ENCODE data around the gene OCA2. TPM values are rescaled to one million over a fixed set of nuclear protein-coding genes. Genes with fewer than 3 reads are reported as not detected.
"Not testable (repeated sequence)": the region's sequence is repeated elsewhere in the genome, so short reads cannot be mapped to it uniquely, and the experiment has no call there.

Gene OCA2
- total RNA-seq, 2 donors from 2014 or later: 0.14 TPM; not detected in 1

GRCh38 chr15:27865926-27866325, 233.2 kb downstream of the OCA2 start:
- H3K27me3 Mint-ChIP-seq (ENCODE audit: low read depth): no peaks in the 10 kb centered on the region
- no peak overlapping the region for H3K27ac Mint-ChIP-seq
- no peak overlapping the region for H3K4me3 Mint-ChIP-seq
- H3K4me1 Mint-ChIP-seq (ENCODE audit: low read depth): no peaks in the 10 kb centered on the region
- DNase-seq (no peak), ATAC-seq (replicated peaks in 1 of 2) (no peak)
- H3K36me3 Mint-ChIP-seq (ENCODE audit: insufficient read depth in 2 of 2): peaks cover 0 to 2% of the 10 kb centered on the region in 2 donors
- H3K9me3 Mint-ChIP-seq: peaks cover 0 to 4% of the 10 kb centered on the region in 2 donors

- Mint-ChIP-seq H3K4me3 (no peak overlapping the region), H3K4me1 (ENCODE audit: low read depth) (no peaks in the 10 kb centered on the region), H3K9me3 (peaks cover 0 to 8% of the 10 kb centered on the region in 2 donors), H3K36me3 (ENCODE audit: insufficient read depth in 2 of 2) (peaks cover 0 to 4% of the 10 kb centered on the region in 2 donors), H3K27ac (no peak overlapping the region), H3K27me3 (ENCODE audit: low read depth) (no peaks in the 10 kb centered on the region)
- DNase-seq (no peak), ATAC-seq (replicated peaks in 1 of 2) (no peak)
Observed at GRCh38 chr15:27865323-27865922, 233.7 kb downstream of the OCA2 start.

GRCh38 chr15:27864719-27865118, 234.4 kb downstream of the OCA2 start:
- H3K4me1 Mint-ChIP-seq (ENCODE audit: low read depth): no peaks in the 10 kb centered on the region
- DNase-seq (no peak), ATAC-seq (replicated peaks in 1 of 2) (no peak)
- no peak overlapping the region for H3K27ac Mint-ChIP-seq
- peaks cover 0 to 4% of the 10 kb centered on the region in 2 donors for H3K36me3 Mint-ChIP-seq (ENCODE audit: insufficient read depth in 2 of 2)
- no peaks in the 10 kb centered on the region for H3K27me3 Mint-ChIP-seq (ENCODE audit: low read depth)
- H3K4me3 Mint-ChIP-seq: no peak overlapping the region
- H3K9me3 Mint-ChIP-seq: peaks cover 0 to 8% of the 10 kb centered on the region in 2 donors

GRCh38 chr15:27864086-27864485, 235.0 kb downstream of the OCA2 start:
- peaks cover 0 to 4% of the 10 kb centered on the region in 2 donors for H3K36me3 Mint-ChIP-seq (ENCODE audit: insufficient read depth in 2 of 2)
- H3K4me1 Mint-ChIP-seq (ENCODE audit: low read depth): no peaks in the 10 kb centered on the region
- H3K27ac Mint-ChIP-seq: no peak overlapping the region
- H3K4me3 Mint-ChIP-seq: no peak overlapping the region
- DNase-seq: no peak
- H3K9me3 Mint-ChIP-seq: peaks cover 0 to 8% of the 10 kb centered on the region in 2 donors
- no peak for ATAC-seq (replicated peaks in 1 of 2)
- H3K27me3 Mint-ChIP-seq (ENCODE audit: low read depth): no peaks in the 10 kb centered on the region

- no peaks in the 10 kb centered on the region for H3K27me3 Mint-ChIP-seq (ENCODE audit: low read depth)
- no peak for DNase-seq
- H3K4me1 Mint-ChIP-seq (ENCODE audit: low read depth): no peaks in the 10 kb centered on the region
- no peak overlapping the region for H3K4me3 Mint-ChIP-seq
- H3K27ac Mint-ChIP-seq: no peak overlapping the region
- ATAC-seq (replicated peaks in 1 of 2): no peak
- peaks cover 0 to 8% of the 10 kb centered on the region in 2 donors for H3K9me3 Mint-ChIP-seq
- H3K36me3 Mint-ChIP-seq (ENCODE audit: insufficient read depth in 2 of 2): peaks cover 0 to 4% of the 10 kb centered on the region in 2 donors
Observed at GRCh38 chr15:27863000-27863399, 236.1 kb downstream of the OCA2 start.

GRCh38 chr15:27861171-27861570, 237.9 kb downstream of the OCA2 start:
- DNase-seq (no peak), ATAC-seq (replicated peaks in 1 of 2) (no peak)
- no peaks in the 10 kb centered on the region for H3K4me1 Mint-ChIP-seq (ENCODE audit: low read depth)
- no peak overlapping the region for H3K4me3 Mint-ChIP-seq
- no peaks in the 10 kb centered on the region for H3K27me3 Mint-ChIP-seq (ENCODE audit: low read depth)
- peaks cover 3 to 10% of the 10 kb centered on the region in 2 donors for H3K9me3 Mint-ChIP-seq
- no peak overlapping the region for H3K27ac Mint-ChIP-seq
- peaks cover 0 to 10% of the 10 kb centered on the region in 2 donors for H3K36me3 Mint-ChIP-seq (ENCODE audit: insufficient read depth in 2 of 2)

- ATAC-seq (replicated peaks in 1 of 2): no peak
- DNase-seq: no peak
- H3K4me3 Mint-ChIP-seq: no peak overlapping the region
- H3K9me3 Mint-ChIP-seq: peaks cover 7 to 8% of the 10 kb centered on the region in 2 donors
- no peaks in the 10 kb centered on the region for H3K27me3 Mint-ChIP-seq (ENCODE audit: low read depth)
- H3K36me3 Mint-ChIP-seq (ENCODE audit: insufficient read depth in 2 of 2): peaks cover 0 to 11% of the 10 kb centered on the region in 2 donors
- H3K27ac Mint-ChIP-seq: no peak overlapping the region
- no peaks in the 10 kb centered on the region for H3K4me1 Mint-ChIP-seq (ENCODE audit: low read depth)
Observed at GRCh38 chr15:27855137-27855536, 244.0 kb downstream of the OCA2 start.

- H3K9me3 Mint-ChIP-seq: peaks cover 7 to 10% of the 10 kb centered on the region in 2 donors
- ATAC-seq (replicated peaks in 1 of 2): no peak
- H3K27me3 Mint-ChIP-seq (ENCODE audit: low read depth): no peaks in the 10 kb centered on the region
- peaks cover 0 to 13% of the 10 kb centered on the region in 2 donors for H3K36me3 Mint-ChIP-seq (ENCODE audit: insufficient read depth in 2 of 2)
- H3K27ac Mint-ChIP-seq: no peak overlapping the region
- H3K4me1 Mint-ChIP-seq (ENCODE audit: low read depth): no peaks in the 10 kb centered on the region
- DNase-seq: no peak
- no peak overlapping the region for H3K4me3 Mint-ChIP-seq
Observed at GRCh38 chr15:27854601-27855000, 244.5 kb downstream of the OCA2 start.

GRCh38 chr15:27853624-27854455, 245.3 kb downstream of the OCA2 start:
- H3K4me1 Mint-ChIP-seq (ENCODE audit: low read depth): no peaks in the 10 kb centered on the region
- DNase-seq: no peak

GRCh38 chr15:27851858-27852210, 247.3 kb downstream of the OCA2 start:
- no peaks in the 10 kb centered on the region for H3K27me3 Mint-ChIP-seq (ENCODE audit: low read depth)
- H3K36me3 Mint-ChIP-seq (ENCODE audit: insufficient read depth in 2 of 2): peaks cover 3 to 9% of the 10 kb centered on the region in 2 donors
- H3K4me3 Mint-ChIP-seq: no peak overlapping the region
- no peak for ATAC-seq (replicated peaks in 1 of 2)
- DNase-seq: no peak
- no peaks in the 10 kb centered on the region for H3K4me1 Mint-ChIP-seq (ENCODE audit: low read depth)
- H3K27ac Mint-ChIP-seq: no peak overlapping the region
- H3K9me3 Mint-ChIP-seq: peaks cover 7 to 8% of the 10 kb centered on the region in 2 donors

More at GRCh38 chr15:27853624-27854455, 245.3 kb downstream of the OCA2 start:
- Mint-ChIP-seq H3K27me3 (ENCODE audit: low read depth) (no peaks in the 10 kb centered on the region), H3K36me3 (ENCODE audit: insufficient read depth in 2 of 2) (peaks cover 3 to 13% of the 10 kb centered on the region in 2 donors), H3K4me3 (no peak overlapping the region), H3K27ac (no peak overlapping the region), H3K9me3 (peaks cover 10 to 11% of the 10 kb centered on the region in 2 donors)
- ATAC-seq (replicated peaks in 1 of 2): no peak

- H3K27me3 Mint-ChIP-seq (ENCODE audit: low read depth): no peaks in the 10 kb centered on the region
- H3K4me1 Mint-ChIP-seq (ENCODE audit: low read depth): no peaks in the 10 kb centered on the region
- H3K36me3 Mint-ChIP-seq (ENCODE audit: insufficient read depth in 2 of 2): peaks cover 3 to 7% of the 10 kb centered on the region in 2 donors
- no peak overlapping the region for H3K27ac Mint-ChIP-seq
- DNase-seq: no peak
- no peak overlapping the region for H3K4me3 Mint-ChIP-seq
- no peak for ATAC-seq (replicated peaks in 1 of 2)
- peaks cover 7 to 8% of the 10 kb centered on the region in 2 donors for H3K9me3 Mint-ChIP-seq
Observed at GRCh38 chr15:27850981-27851857, 247.9 kb downstream of the OCA2 start.

GRCh38 chr15:27850050-27850449, 249.1 kb downstream of the OCA2 start:
- Mint-ChIP-seq H3K27ac (no peak overlapping the region), H3K4me3 (no peak overlapping the region)

GRCh38 chr15:27848936-27849335, 250.2 kb downstream of the OCA2 start:
- not testable (repeated sequence) for DNase-seq; H3K36me3 Mint-ChIP-seq (ENCODE audit: insufficient read depth in 2 of 2); H3K27me3 Mint-ChIP-seq (ENCODE audit: low read depth); H3K4me3 Mint-ChIP-seq; H3K9me3 Mint-ChIP-seq; H3K4me1 Mint-ChIP-seq (ENCODE audit: low read depth); H3K27ac Mint-ChIP-seq; ATAC-seq (replicated peaks in 1 of 2)

More at GRCh38 chr15:27850050-27850449, 249.1 kb downstream of the OCA2 start:
- Mint-ChIP-seq H3K27me3 (ENCODE audit: low read depth) (no peaks in the 10 kb centered on the region), H3K4me1 (ENCODE audit: low read depth) (no peaks in the 10 kb centered on the region), H3K36me3 (ENCODE audit: insufficient read depth in 2 of 2) (peaks cover 3% of the 10 kb centered on the region in 2 donors), H3K9me3 (peaks cover 3 to 4% of the 10 kb centered on the region in 2 donors)
- DNase-seq (no peak), ATAC-seq (replicated peaks in 1 of 2) (no peak)
